Hepatocyte (in vitro differentiated cells): Measurements from ENCODE around the gene RPP21. TPM values are rescaled to one million over a fixed set of nuclear protein-coding genes. Genes with fewer than 3 reads are reported as not detected.
A peak's percentile ranks its signal among the peaks of the same experiment; 100 is the strongest.

Experiments used
- DNase-seq: peaks from one replicate; pipeline ENCODE4 v3.0.0-alpha.2; 2016; ENCODE audit warnings: low spot score
- H2AFZ ChIP-seq: fragments of 200-600 bp; sonication (generic); 2 replicates; pipeline ENCODE4 v1.6.0; 2016; ENCODE audit warnings: antibody characterized with exemption, mild to moderate bottlenecking
- H3K27ac ChIP-seq: fragments of 200-600 bp; sonication (generic); 2 replicates; pipeline ENCODE4 v1.5.1; 2016; ENCODE audit warnings: mild to moderate bottlenecking
- H3K27me3 ChIP-seq: fragments of 200-600 bp; sonication (generic); 2 replicates; pipeline ENCODE4 v1.6.1; 2016
- H3K36me3 ChIP-seq: fragments of 200-600 bp; sonication (generic); replicated peaks from 2 replicates; pipeline ENCODE4 v1.5.1; 2016; ENCODE audit warnings: low read depth; ENCODE audit not compliant: insufficient read depth
- H3K4me1 ChIP-seq: fragments of 200-600 bp; sonication (generic); 2 replicates; pipeline ENCODE4 v1.5.1; 2016; ENCODE audit warnings: mild to moderate bottlenecking, moderate library complexity; ENCODE audit not compliant: insufficient read depth
- H3K4me2 ChIP-seq: fragments of 200-600 bp; sonication (generic); 2 replicates; pipeline ENCODE4 v1.6.0; 2016
- H3K4me3 ChIP-seq: fragments of 200-600 bp; sonication (generic); 2 replicates; pipeline ENCODE4 v1.5.1; 2016; ENCODE audit warnings: mild to moderate bottlenecking
- H3K79me2 ChIP-seq: fragments of 200-600 bp; sonication (generic); 2 replicates; pipeline ENCODE4 v1.6.0; 2017; ENCODE audit warnings: mild to moderate bottlenecking
- H3K9me2 ChIP-seq: fragments of 200-600 bp; sonication (generic); replicated peaks from 2 replicates; pipeline ENCODE4 v1.6.0; 2017; ENCODE audit warnings: mild to moderate bottlenecking; ENCODE audit not compliant: insufficient read depth
- H3K9me3 ChIP-seq: fragments of 200-600 bp; sonication (generic); 2 replicates; pipeline ENCODE4 v1.5.1; 2016; ENCODE audit warnings: low read depth, mild to moderate bottlenecking
- H4K20me1 ChIP-seq: fragments of 200-600 bp; sonication (generic); 2 replicates; pipeline ENCODE4 v1.6.0; 2016; ENCODE audit warnings: mild to moderate bottlenecking; ENCODE audit not compliant: insufficient read depth, poor library complexity, severe bottlenecking
- EZH2 ChIP-seq: fragments of 200-600 bp; sonication (generic); IDR thresholded peaks from 2 replicates; pipeline ENCODE4 v1.6.1; 2016; ENCODE audit warnings: antibody characterized with exemption, mild to moderate bottlenecking, borderline replicate concordance
- EZH2phosphoT487 ChIP-seq: fragments of 200-600 bp; sonication (generic); IDR thresholded peaks from one replicate; pipeline ENCODE4 v1.6.1; 2018; ENCODE audit warnings: antibody characterized with exemption, mild to moderate bottlenecking, low read depth, moderate library complexity; ENCODE audit not compliant: unreplicated experiment, severe bottlenecking
- WGBS: methylation state at CpG from one replicate; pipeline ENCODE4 v1.1.6; 2016; ENCODE audit warnings: low lambda C conversion rate; ENCODE audit errors: missing lambda C conversion rate; 5-methylcytosine and 5-hydroxymethylcytosine counted together
- polyA plus RNA-seq: library from polyadenylated mRNA; unstranded; fragments of >200 nt; fragmentation: Nextera tagmentation; extraction: Ambion mirVana; gene quantifications from 2 replicates; pipeline ENCODE4 v1.2.1, GENCODE V29; 2016
- total RNA-seq: library from RNA; depleted of rRNA; stranded (reverse); fragments of >200 nt; gene quantifications from 2 replicates; pipeline ENCODE4 v1.2.3, GENCODE V29; 2014
- TF ChIP-seq, protein P1 (sequence below): fragments of 200-600 bp; sonication (generic); IDR thresholded peaks from 2 replicates; pipeline ENCODE4 v1.5.1; 2016; ENCODE audit warnings: antibody characterized with exemption, mild to moderate bottlenecking; ENCODE audit not compliant: poor library complexity

RPP21 gene
- total RNA-seq (40.8 and 41.6 TPM in 2 replicates), polyA plus RNA-seq (80.8 and 87.2 TPM in 2 replicates)

DNA sequence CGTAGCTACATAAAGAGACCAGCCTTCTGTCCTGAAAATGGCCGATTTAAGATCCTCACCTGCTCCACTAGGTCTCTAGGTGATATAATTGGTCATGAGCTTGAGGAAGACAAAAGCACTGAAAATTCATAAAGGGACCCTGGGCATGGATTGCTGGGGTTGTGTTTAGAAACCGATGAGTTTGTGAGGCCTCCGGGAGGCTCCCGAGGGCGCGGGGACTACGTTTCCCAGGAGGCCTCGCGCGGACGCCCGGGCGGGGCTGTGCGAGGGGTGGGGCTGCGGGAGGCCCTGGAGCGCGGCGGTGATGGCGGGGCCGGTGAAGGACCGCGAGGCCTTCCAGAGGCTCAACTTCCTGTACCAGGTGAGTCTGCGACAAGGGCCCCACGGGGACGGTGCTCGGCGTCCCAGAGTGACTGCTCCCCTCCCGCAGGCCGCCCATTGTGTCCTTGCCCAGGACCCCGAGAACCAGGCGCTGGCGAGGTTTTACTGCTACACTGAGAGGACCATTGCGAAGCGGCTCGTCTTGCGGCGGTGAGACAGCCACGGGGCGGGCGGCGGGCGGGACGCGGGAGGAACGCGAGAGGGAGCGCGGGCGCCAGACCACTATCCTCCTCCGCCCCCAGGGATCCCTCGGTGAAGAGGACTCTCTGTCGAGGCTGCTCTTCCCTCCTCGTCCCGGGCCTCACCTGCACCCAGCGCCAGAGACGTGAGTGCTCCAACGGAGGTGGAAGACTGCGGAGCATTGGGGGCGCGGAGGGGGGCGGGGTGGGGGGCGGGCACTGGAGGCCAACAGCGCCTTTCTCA lies at the start of gene RPP21:
RPP21 (plus strand) TSS at position 289 of the 804 bp plus-strand sequence; CDS start at position 305, 16 bp downstream.
- Histone ChIP-seq H3K36me3 (no peaks in the 10 kb centered on the region), H3K79me2 (peaks cover 7% of the 10 kb centered on the region), H3K27ac (peak within 1 kb of the TSS; percentile 97), H3K27me3 (no peaks in the 10 kb centered on the region), H3K9me2 (no peaks in the 10 kb centered on the region), H4K20me1 (no peaks in the 10 kb centered on the region), H3K9me3 (no peaks in the 10 kb centered on the region), H2AFZ (peak within 1 kb of the TSS; percentile 88), H3K4me2 (peak within 1 kb of the TSS; percentile 72), H3K4me3 (peak within 1 kb of the TSS; percentile 80), H3K4me1 (peaks cover 5% of the 10 kb centered on the region)
- TF ChIP-seq, protein P1, sequence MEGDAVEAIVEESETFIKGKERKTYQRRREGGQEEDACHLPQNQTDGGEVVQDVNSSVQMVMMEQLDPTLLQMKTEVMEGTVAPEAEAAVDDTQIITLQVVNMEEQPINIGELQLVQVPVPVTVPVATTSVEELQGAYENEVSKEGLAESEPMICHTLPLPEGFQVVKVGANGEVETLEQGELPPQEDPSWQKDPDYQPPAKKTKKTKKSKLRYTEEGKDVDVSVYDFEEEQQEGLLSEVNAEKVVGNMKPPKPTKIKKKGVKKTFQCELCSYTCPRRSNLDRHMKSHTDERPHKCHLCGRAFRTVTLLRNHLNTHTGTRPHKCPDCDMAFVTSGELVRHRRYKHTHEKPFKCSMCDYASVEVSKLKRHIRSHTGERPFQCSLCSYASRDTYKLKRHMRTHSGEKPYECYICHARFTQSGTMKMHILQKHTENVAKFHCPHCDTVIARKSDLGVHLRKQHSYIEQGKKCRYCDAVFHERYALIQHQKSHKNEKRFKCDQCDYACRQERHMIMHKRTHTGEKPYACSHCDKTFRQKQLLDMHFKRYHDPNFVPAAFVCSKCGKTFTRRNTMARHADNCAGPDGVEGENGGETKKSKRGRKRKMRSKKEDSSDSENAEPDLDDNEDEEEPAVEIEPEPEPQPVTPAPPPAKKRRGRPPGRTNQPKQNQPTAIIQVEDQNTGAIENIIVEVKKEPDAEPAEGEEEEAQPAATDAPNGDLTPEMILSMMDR: peak; percentile 8
- TF ChIP-seq EZH2: no peak
- DNase-seq: peak; percentile 93
- whole genome bisulfite sequencing: 6% methylated on average over 39 of the region's 64 CpGs

DNA sequence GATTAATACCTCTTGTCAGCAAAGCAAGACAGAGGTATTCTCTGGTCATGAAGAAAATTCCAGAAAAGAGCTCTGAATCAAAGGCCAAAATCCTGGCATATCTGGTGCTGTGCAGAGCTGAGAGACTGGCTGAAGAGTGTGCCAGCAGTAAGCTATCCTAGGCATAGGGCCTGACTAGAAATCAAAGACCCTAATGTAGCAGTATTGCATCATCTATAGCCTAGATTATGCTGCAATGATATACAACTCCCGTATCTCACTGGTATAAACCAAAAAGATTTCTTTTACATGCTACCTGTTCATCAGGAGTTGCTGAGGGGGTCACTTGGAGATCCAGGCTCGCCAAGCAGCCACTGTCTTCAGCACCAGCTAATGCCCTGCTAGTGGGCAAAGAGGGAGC lies 49.1 kb upstream of the RPP21 start:
- Histone ChIP-seq H3K4me1 (no peaks in the 10 kb centered on the region), H3K4me2 (no peak overlapping the region), H3K79me2 (peaks cover 8% of the 10 kb centered on the region), H3K9me2 (no peaks in the 10 kb centered on the region), H3K9me3 (no peaks in the 10 kb centered on the region), H2AFZ (no peak overlapping the region), H3K27ac (no peak overlapping the region), H3K36me3 (no peaks in the 10 kb centered on the region), H4K20me1 (peaks cover 2% of the 10 kb centered on the region), H3K4me3 (no peak overlapping the region), H3K27me3 (no peaks in the 10 kb centered on the region)
- TF ChIP-seq, protein P1: no peak
- TF ChIP-seq EZH2 (no peak), EZH2phosphoT487 (no peak)
- WGBS: 95% methylated on average over 2 of the region's 2 CpGs
- no peak for DNase-seq

DNA sequence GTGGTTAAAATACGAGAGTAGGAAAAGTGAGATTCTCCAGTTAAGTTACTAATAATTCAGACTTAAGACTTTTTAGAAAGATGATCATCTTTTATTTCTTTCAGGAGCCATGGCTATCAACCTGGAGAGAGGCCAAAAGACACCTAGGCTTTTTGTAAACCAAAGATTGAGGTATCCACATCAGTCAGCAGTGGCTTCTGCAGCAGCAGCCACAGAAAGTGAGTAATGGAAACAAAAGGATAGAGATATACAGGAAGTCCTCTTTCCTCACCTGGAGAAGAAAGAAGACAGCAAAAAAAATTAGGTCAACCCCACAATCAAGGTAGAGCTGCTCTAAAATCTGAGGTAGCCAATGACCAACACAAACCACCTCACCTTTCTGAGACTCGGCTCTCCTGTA lies 41.0 kb upstream of the RPP21 start:
- DNase-seq: no peak
- Histone ChIP-seq H3K4me3 (no peak overlapping the region), H3K9me2 (no peaks in the 10 kb centered on the region), H3K27me3 (no peaks in the 10 kb centered on the region), H3K36me3 (no peaks in the 10 kb centered on the region), H4K20me1 (peaks cover 13% of the 10 kb centered on the region), H3K79me2 (peaks cover 57% of the 10 kb centered on the region), H3K9me3 (no peaks in the 10 kb centered on the region), H2AFZ (no peak overlapping the region), H3K27ac (no peak overlapping the region), H3K4me2 (no peak overlapping the region), H3K4me1 (no peaks in the 10 kb centered on the region)
- no peak for TF ChIP-seq EZH2
- TF ChIP-seq, protein P1: no peak
- TF ChIP-seq EZH2phosphoT487: no peak
- 93% methylated on average over 2 of the region's 2 CpGs for WGBS
